HG02610 (cell line): ENCODE data around the gene AMOTL2.

Experiments
- ATAC-seq: cut with Tn5 transposase; IDR thresholded peaks from one replicate; pipeline ENCODE4 v1.9.1; 2021; ENCODE audit warnings: mild to moderate bottlenecking, moderate library complexity; ENCODE audit not compliant: unreplicated experiment

The AMOTL2 gene

DNA sequence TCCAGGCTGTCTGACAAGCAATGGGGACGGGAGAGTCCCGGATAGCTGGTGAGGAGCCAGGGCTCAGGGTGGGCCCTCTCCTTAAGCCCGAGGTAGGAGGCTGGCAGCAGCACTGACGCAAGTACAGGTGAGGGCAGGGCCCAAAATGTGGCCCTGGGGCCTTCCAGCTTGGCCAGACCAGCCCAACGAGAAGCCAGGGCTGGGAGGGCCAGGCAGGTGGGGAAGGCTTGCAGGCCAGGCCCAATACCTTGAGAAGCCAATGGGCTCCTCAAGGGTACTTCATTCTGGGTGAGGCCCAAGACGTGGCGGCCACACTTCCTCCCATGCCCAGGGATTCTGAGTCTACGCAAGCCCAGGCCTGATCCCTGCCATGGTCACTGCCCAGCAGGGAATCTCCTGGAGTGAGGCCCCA, 37.2 kb downstream of the AMOTL2 start:
- ATAC-seq, result no peak

- no peak for ATAC-seq
Observed at GRCh38 chr3:134336587-134336986, 37.7 kb downstream of the AMOTL2 start.

DNA sequence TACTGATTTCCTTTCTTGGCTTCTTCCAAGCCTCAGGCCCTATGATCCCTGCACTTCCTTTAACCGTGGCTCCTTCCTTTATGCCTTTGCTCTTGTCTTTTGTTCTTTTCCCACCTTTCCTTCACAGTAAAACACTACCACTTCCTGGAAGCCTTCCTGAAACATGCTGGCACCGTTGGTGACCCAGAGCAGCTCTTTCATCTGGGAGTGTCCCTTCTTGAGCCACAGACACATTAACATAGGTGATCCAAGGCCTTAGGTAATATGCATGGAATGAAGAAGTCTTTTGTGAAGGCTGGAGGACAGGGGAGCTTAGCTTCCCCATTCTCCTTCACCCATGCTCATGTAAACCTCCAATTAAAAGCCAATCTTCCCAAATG, 39.4 kb downstream of the AMOTL2 start:
- ATAC-seq, result no peak

DNA sequence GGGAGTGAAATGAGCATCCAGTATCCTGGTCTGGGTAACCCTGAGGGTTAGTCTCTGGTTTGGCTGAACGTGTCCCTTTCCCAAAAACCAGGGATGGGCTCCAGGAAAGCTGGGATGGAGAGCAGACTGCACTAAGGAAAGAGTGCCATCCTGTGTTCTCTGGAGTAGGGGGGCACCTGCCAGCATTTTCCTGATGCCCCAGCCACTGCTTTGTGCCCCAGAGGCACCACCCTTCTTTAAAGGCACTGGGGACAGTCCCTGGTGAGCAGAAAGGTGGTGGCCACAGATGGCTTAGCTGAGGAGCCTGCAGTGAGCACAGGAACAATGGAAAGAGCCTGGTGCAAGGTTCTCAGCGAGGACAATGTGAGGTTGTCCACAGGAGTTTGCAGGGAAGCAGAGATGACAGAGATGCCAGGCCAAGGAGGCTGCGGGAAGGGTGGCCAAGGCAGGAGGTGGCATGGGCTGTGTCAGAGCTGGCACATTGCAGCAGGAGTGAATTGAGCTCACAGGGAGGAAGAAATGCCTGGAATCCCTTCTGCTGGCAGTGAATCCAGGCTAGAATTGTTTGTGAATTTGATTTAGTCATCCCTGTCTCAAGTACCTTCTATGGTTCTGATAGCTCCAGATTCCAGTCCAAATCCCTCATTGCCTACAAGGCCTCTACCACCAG, 39.9 kb downstream of the AMOTL2 start:
- ATAC-seq, result no peak

DNA sequence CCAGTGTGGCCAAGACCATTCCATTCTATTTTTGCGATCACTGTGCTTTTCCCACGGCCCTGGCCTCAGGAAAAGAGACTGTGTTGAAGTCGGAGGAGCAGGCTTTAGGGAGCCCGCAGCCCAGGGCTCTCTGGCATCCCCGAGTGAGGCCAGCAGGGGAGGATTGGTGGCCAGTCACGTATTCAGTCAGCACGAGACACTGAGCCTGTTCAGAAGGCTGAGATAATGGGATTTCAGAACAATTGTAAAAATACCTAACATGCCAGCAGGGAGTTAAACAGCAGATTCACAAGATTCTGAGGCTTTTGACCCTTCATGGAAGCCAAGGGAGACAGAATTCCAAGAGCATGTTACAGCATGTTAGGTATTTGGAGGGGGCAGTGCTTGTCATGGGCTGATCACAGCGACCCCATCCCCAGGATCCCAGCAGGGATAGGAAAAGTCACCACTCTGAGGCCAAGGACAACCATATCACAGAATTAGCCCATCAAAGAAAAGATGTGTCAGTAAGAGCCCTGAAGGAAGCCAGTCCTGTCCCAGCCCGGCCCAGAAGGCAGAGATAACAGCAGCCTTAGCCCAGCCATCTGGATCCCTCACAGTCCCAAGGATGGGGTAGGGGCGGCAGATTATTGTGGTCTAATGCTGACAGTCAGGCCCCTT, 40.6 kb downstream of the AMOTL2 start:
- no peak for ATAC-seq

- ATAC-seq, result no peak
Observed at GRCh38 chr3:134332344-134332743, 41.9 kb downstream of the AMOTL2 start.

- no peak for ATAC-seq
Observed at GRCh38 chr3:134331811-134332199, 42.4 kb downstream of the AMOTL2 start.

GRCh38 chr3:134330883-134331810, 43.1 kb downstream of the AMOTL2 start:
- ATAC-seq, result no peak

DNA sequence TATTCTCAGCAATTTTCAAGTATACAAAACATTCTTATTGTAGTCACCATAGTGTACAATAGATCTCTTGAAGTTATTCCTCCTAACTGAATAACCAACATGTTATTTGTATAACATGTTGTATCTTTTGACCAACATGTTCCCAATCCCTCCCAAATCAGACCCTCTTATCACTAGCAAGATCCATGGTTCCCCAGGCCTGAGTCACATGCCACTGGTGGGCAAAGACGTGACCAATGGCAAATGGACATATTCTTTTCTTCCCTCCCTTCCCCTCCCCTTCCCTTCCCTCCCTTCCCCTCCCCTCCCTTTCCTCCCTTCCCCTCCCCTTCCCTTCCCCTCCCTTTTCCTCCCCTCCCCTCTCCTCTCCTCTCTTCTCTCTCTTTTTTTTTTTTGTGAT, 45.4 kb downstream of the AMOTL2 start:
- ATAC-seq, result no peak

DNA sequence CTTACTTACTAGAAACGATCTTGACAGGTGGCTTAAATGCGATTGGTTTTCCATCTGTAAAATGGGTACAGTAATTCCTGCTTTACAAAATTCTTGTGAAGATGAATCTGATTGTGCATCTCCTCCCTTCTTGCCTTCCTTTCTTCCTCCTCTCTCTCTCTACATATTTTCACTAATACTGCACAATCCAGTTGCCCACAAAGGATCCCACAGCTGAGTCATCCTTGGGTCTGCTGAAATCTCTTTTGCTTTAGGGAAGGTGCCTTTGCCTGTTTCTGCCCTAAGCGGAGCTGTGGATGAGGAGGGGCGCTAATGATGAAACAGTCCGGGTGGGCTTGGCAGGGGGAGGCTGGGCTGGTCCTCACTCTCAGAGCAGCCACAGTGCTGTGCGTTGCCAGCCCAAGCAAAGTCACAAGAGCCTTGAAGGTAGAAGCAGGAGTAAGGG, 46.1 kb downstream of the AMOTL2 start:
- ATAC-seq, result no peak

DNA sequence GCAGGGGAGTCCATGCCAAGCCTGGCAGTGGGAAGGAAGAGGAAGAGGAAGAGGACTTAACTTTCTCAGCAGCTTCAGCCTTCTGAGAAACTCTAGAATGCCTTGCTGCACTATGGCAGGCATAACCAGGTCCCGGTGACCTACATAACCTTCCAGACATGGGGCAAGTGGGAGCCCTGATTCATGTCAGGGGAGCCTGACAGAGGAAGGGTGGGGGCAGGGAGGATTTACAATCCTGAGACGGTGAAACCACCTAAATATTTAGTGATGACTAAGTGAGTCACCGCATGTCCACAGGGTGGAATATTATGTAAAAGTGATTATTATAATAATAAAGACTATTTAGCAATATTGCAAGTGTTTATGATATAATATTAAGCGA, 46.7 kb downstream of the AMOTL2 start:
- ATAC-seq, result no peak

- ATAC-seq, result no peak
Observed at GRCh38 chr3:134326760-134327593, 47.3 kb downstream of the AMOTL2 start.

DNA sequence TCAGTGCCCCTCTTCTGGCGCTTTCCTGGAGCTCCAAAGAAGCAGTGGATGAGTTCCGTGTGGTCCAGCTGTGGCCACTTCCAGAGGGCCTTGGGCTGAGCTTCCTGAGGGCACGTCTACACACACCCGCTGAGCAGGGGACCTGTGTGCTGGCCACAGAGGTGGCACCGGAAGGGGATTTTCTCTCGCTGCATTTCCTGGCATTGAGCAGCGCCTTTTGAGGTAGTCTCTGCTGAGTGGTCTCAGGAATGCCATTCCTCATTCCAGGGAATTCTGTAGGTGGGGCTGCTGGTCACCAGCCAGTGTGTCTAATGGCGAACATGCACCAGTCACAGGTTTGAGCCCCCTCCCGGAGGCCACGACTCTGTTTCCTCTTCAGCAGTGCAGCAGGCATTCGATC, 48.1 kb downstream of the AMOTL2 start:
- no peak for ATAC-seq

GRCh38 chr3:134325706-134326105, 48.5 kb downstream of the AMOTL2 start:
- no peak for ATAC-seq

DNA sequence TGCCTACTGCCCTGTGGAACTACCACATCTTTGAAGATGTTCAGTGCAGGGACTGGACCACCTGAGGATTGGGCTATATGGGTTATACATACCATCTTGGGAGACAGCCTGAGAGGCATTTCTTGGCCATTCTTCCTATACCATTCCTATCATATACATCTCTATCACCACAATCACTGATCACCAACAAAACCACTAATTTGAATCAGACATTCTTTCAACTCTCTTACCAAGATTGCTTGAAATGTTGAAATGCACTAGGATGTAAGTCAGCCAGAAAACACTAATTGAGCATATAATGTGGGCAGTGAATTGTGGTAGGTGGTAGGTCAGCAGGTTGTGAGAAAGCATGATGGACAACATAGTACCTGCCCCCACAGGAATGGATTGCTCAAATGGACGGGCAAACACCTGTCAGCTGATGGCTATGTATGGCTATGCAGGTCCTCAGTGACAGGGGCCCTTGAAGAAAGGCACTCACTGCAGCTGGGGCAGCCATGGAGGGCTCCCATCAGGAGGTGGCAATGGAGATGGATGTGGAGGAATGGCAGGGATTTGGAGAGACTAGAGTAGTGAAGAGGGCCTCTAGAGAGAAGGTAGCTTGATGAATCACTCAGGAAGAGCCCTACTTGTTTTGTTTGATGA, 49.1 kb downstream of the AMOTL2 start:
- ATAC-seq, result no peak

DNA sequence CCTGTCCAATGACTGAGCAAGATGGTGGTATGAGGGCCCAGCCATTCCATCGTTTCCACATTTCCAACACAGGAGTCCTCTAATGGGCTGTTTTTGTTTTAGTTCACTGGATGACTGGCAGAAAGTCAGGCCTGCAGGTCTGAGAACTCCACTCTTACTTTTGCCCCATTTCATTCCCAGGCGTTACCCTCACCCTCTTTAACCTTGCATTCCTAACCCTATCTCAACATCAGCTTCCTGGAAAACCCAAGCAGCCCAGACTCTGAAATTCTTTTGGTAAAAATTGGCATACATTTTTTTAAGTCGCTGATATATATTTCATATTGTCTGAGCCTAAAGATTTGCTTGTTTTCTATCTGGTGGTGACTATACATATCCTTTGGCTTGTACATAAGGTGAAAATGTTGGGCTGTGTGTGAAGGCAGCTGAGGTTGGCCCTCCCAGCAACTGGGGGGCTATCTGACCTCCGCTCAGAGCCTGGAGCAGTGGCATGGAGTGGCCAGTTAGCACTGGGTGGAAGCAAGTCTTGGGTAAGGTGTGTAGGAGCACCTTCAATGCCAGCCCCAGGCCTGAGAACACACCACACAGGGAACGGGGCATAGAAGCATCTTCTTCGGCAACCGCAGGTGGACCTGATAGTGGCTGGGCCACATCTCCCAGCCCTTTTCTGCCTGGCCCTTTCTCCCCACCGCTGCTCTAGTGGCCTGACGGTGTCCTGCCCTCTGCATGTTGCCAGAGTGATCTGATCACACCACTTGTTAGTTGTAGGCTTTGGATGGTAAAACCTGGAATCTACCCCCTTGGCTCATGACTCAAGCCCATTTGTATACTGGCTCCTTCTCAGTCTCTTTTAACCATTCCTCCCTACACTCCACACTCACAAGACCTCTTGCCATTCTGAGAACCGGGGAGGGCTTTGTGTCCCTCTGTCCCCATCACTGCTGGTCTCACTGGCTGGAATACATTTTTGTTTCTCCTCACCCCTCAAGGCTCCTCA, 50.0 kb downstream of the AMOTL2 start:
- no peak for ATAC-seq

GRCh38 chr3:134322286-134322685, 52.0 kb downstream of the AMOTL2 start:
- ATAC-seq, result no peak

DNA sequence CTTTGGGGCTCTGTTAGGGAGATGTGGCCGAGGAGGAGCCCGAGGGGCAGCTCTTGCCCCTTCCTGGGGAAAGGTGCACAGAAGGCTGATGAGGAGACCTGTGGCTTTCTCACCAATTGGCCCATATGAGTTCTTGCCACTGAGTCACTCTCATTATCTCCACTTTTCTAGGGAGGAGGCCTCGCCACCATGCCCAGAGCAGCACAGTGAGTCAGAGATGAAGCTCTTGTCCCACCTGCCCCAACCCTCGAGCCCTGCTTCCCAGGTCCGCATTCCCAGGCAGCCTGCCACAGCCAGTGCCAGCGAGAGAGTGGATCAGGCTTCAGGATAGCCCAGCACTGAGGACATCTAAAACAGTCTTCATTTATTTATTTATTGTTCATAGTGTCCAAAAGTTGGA, 53.5 kb downstream of the AMOTL2 start:
- no peak for ATAC-seq

DNA sequence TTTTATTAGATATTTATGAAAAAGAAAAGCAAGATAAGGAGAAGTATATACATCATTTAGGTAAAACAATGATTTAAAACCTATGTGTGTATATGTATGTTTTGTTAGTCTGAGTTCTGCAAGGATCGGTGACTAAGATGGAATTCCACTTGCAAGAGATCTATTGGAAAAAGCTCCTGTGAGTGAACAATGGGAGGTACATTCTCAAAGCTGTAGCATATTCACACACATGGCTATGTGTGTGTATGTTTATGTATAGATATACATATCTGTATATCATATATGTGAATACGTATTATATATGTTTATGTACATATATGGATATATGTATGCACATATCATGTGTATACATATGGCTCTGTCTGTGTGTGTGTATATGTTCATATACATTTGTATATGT, 54.3 kb downstream of the AMOTL2 start:
- no peak for ATAC-seq
